Measurements from ENCODE around the gene RRAS2.

DNA sequence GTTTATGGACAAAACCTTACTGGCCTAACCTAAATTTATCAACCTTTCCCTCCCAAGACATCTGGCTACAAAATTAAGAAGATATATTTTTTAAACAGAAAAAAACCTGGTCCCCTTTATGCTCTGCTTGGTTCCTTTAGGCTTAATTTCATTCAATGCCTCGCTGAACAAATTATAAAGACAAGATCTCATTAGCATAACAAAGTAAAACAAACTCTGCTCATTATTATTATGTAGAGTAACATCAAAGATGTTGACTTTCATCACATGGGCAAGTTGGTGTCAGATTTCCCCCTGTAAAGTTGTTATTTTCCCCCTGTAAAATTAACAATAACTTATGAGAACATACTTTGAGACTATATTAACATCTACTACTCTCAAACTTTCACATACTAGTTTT lies 11.0 kb downstream of the RRAS2 start:
- TF ChIP-seq CTCF (IDR thresholded peaks at IDR 0.05; ENCODE audit: extremely low read depth in 1 of 2, insufficient read depth in 1 of 2, low read depth in 1 of 2, low read length in 2 of 2) = no peak
- TF ChIP-seq EZH2 (IDR thresholded peaks at IDR 0.05; ENCODE audit: borderline replicate concordance, low read depth, low read length, severe bottlenecking) = no peak
- TF ChIP-seq POLR2A (IDR thresholded peaks at IDR 0.05; ENCODE audit: low read depth, low read length) = no peak
- TF ChIP-seq, protein P1, sequence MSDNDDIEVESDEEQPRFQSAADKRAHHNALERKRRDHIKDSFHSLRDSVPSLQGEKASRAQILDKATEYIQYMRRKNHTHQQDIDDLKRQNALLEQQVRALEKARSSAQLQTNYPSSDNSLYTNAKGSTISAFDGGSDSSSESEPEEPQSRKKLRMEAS (IDR thresholded peaks at IDR 0.05; ENCODE audit: insufficient read depth, insufficient read length) = no peak
- TF ChIP-seq POLR2AphosphoS5 (IDR thresholded peaks at IDR 0.05; ENCODE audit: insufficient read depth, low read depth, low read length) = no peak
- TF ChIP-seq GATA2 (IDR thresholded peaks at IDR 0.05; ENCODE audit: insufficient read depth, insufficient read length, low read depth, low read length) = no peak
- TF ChIP-seq FOS (IDR thresholded peaks at IDR 0.05; ENCODE audit: borderline replicate concordance, insufficient read depth, low read length) = no peak
- no peak for TF ChIP-seq MYC (IDR thresholded peaks at IDR 0.05; ENCODE audit: low read depth, low read length)
- no peak for TF ChIP-seq JUN (IDR thresholded peaks at IDR 0.05; ENCODE audit: borderline replicate concordance, insufficient read depth, insufficient read length, low read depth)

Data from endothelial cell of umbilical vein (primary cell).